ENCODE measurements around the gene BAAT.

Gene BAAT

GRCh38 chr9:101418518-101419430 lies 34.0 kb upstream of the BAAT start:
- Histone ChIP-seq H3K27ac (ENCODE audit: low read depth, low read length, severe bottlenecking) (no peak overlapping the region), H3K4me3 (ENCODE audit: extremely low read depth, insufficient read depth, low read length, poor library complexity, severe bottlenecking) (no peak overlapping the region), H3K36me3 (ENCODE audit: control insufficient read depth, insufficient read depth, low read length) (no peaks in the 10 kb centered on the region), H3K4me1 (ENCODE audit: control insufficient read depth, insufficient read depth, low read length, poor library complexity, severe bottlenecking) (no peaks in the 10 kb centered on the region), H3K9me3 (ENCODE audit: control insufficient read depth, low read length) (peaks cover under 1% of the 10 kb centered on the region)
- 92% methylated on average over 5 to 6 of the region's 7 CpGs for WGBS, 2 experiments (ENCODE audit: insufficient coverage in 2 of 2)

- no peak overlapping the region for H3K4me3 ChIP-seq (ENCODE audit: extremely low read depth, insufficient read depth, low read length, poor library complexity, severe bottlenecking)
- no peak overlapping the region for H3K27ac ChIP-seq (ENCODE audit: low read depth, low read length, severe bottlenecking)
- H3K9me3 ChIP-seq (ENCODE audit: control insufficient read depth, low read length): peaks cover 5% of the 10 kb centered on the region
- no peaks in the 10 kb centered on the region for H3K36me3 ChIP-seq (ENCODE audit: control insufficient read depth, insufficient read depth, low read length)
- H3K4me1 ChIP-seq (ENCODE audit: control insufficient read depth, insufficient read depth, low read length, poor library complexity, severe bottlenecking): no peaks in the 10 kb centered on the region
Measured at GRCh38 chr9:101417977-101418376, 33.2 kb upstream of the BAAT start.

GRCh38 chr9:101417389-101417788 lies 32.6 kb upstream of the BAAT start:
- H3K4me3 ChIP-seq (ENCODE audit: extremely low read depth, insufficient read depth, low read length, poor library complexity, severe bottlenecking): no peak overlapping the region
- no peak overlapping the region for H3K27ac ChIP-seq (ENCODE audit: low read depth, low read length, severe bottlenecking)
- H3K9me3 ChIP-seq (ENCODE audit: control insufficient read depth, low read length): peaks cover 6% of the 10 kb centered on the region
- H3K36me3 ChIP-seq (ENCODE audit: control insufficient read depth, insufficient read depth, low read length): no peaks in the 10 kb centered on the region
- no peaks in the 10 kb centered on the region for H3K4me1 ChIP-seq (ENCODE audit: control insufficient read depth, insufficient read depth, low read length, poor library complexity, severe bottlenecking)

GRCh38 chr9:101415578-101415977 lies 30.8 kb upstream of the BAAT start:
- peaks cover 14% of the 10 kb centered on the region for H3K9me3 ChIP-seq (ENCODE audit: control insufficient read depth, low read length)
- H3K4me3 ChIP-seq (ENCODE audit: extremely low read depth, insufficient read depth, low read length, poor library complexity, severe bottlenecking): no peak overlapping the region
- peaks cover 4% of the 10 kb centered on the region for H3K36me3 ChIP-seq (ENCODE audit: control insufficient read depth, insufficient read depth, low read length)
- no peak overlapping the region for H3K27ac ChIP-seq (ENCODE audit: low read depth, low read length, severe bottlenecking)
- no peaks in the 10 kb centered on the region for H3K4me1 ChIP-seq (ENCODE audit: control insufficient read depth, insufficient read depth, low read length, poor library complexity, severe bottlenecking)

- H3K9me3 ChIP-seq (ENCODE audit: control insufficient read depth, low read length): peaks cover 21% of the 10 kb centered on the region
- H3K27ac ChIP-seq (ENCODE audit: low read depth, low read length, severe bottlenecking): no peak overlapping the region
- no peaks in the 10 kb centered on the region for H3K4me1 ChIP-seq (ENCODE audit: control insufficient read depth, insufficient read depth, low read length, poor library complexity, severe bottlenecking)
- H3K36me3 ChIP-seq (ENCODE audit: control insufficient read depth, insufficient read depth, low read length): peaks cover 10% of the 10 kb centered on the region
- no peak overlapping the region for H3K4me3 ChIP-seq (ENCODE audit: extremely low read depth, insufficient read depth, low read length, poor library complexity, severe bottlenecking)
Measured at GRCh38 chr9:101414839-101415238, 30.0 kb upstream of the BAAT start.

GRCh38 chr9:101409079-101409477 lies 24.3 kb upstream of the BAAT start:
- Histone ChIP-seq H3K27ac (ENCODE audit: low read depth, low read length, severe bottlenecking) (no peak overlapping the region), H3K4me1 (ENCODE audit: control insufficient read depth, insufficient read depth, low read length, poor library complexity, severe bottlenecking) (no peaks in the 10 kb centered on the region), H3K4me3 (ENCODE audit: extremely low read depth, insufficient read depth, low read length, poor library complexity, severe bottlenecking) (no peak overlapping the region), H3K36me3 (ENCODE audit: control insufficient read depth, insufficient read depth, low read length) (peaks cover 62% of the 10 kb centered on the region), H3K9me3 (ENCODE audit: control insufficient read depth, low read length) (peaks cover 72% of the 10 kb centered on the region)
- WGBS, 2 experiments (ENCODE audit: insufficient coverage in 2 of 2): 93 to 100% methylated on average over 1 to 3 of the region's 4 CpGs

GRCh38 chr9:101408374-101409078 lies 23.7 kb upstream of the BAAT start:
- no peak overlapping the region for H3K4me3 ChIP-seq (ENCODE audit: extremely low read depth, insufficient read depth, low read length, poor library complexity, severe bottlenecking)

GRCh38 chr9:101403516-101404285 lies 18.9 kb upstream of the BAAT start:
- 95 to 100% methylated on average over 6 to 8 of the region's 9 CpGs for WGBS, 2 experiments (ENCODE audit: insufficient coverage in 2 of 2)
- Histone ChIP-seq H3K4me3 (ENCODE audit: extremely low read depth, insufficient read depth, low read length, poor library complexity, severe bottlenecking) (no peak overlapping the region), H3K27ac (ENCODE audit: low read depth, low read length, severe bottlenecking) (no peak overlapping the region), H3K4me1 (ENCODE audit: control insufficient read depth, insufficient read depth, low read length, poor library complexity, severe bottlenecking) (peaks cover 4% of the 10 kb centered on the region), H3K9me3 (ENCODE audit: control insufficient read depth, low read length) (peaks cover 52% of the 10 kb centered on the region), H3K36me3 (ENCODE audit: control insufficient read depth, insufficient read depth, low read length) (peaks cover 84% of the 10 kb centered on the region)

More at GRCh38 chr9:101408374-101409078, 23.7 kb upstream of the BAAT start:
- Histone ChIP-seq H3K4me1 (ENCODE audit: control insufficient read depth, insufficient read depth, low read length, poor library complexity, severe bottlenecking) (no peaks in the 10 kb centered on the region), H3K27ac (ENCODE audit: low read depth, low read length, severe bottlenecking) (no peak overlapping the region), H3K9me3 (ENCODE audit: control insufficient read depth, low read length) (peaks cover 74% of the 10 kb centered on the region), H3K36me3 (ENCODE audit: control insufficient read depth, insufficient read depth, low read length) (peaks cover 68% of the 10 kb centered on the region)
- WGBS, 2 experiments (ENCODE audit: insufficient coverage in 2 of 2): 88% methylated on average over 2 of the region's 5 CpGs; no CpG with 5 or more reads in 1 of the 2 experiments

GRCh38 chr9:101400120-101400519 lies 15.3 kb upstream of the BAAT start:
- no peak overlapping the region for H3K27ac ChIP-seq (ENCODE audit: low read depth, low read length, severe bottlenecking)
- H3K4me1 ChIP-seq (ENCODE audit: control insufficient read depth, insufficient read depth, low read length, poor library complexity, severe bottlenecking): peaks cover 4% of the 10 kb centered on the region
- WGBS, 2 experiments (ENCODE audit: insufficient coverage in 2 of 2): 84 to 93% methylated on average over 2 to 4 of the region's 5 CpGs
- H3K4me3 ChIP-seq (ENCODE audit: extremely low read depth, insufficient read depth, low read length, poor library complexity, severe bottlenecking): no peak overlapping the region
- peaks cover 17% of the 10 kb centered on the region for H3K9me3 ChIP-seq (ENCODE audit: control insufficient read depth, low read length)
- peaks cover 62% of the 10 kb centered on the region for H3K36me3 ChIP-seq (ENCODE audit: control insufficient read depth, insufficient read depth, low read length)

GRCh38 chr9:101399643-101399970 lies 14.8 kb upstream of the BAAT start:
- Histone ChIP-seq H3K9me3 (ENCODE audit: control insufficient read depth, low read length) (peaks cover 15% of the 10 kb centered on the region), H3K27ac (ENCODE audit: low read depth, low read length, severe bottlenecking) (no peak overlapping the region), H3K36me3 (ENCODE audit: control insufficient read depth, insufficient read depth, low read length) (peaks cover 59% of the 10 kb centered on the region), H3K4me3 (ENCODE audit: extremely low read depth, insufficient read depth, low read length, poor library complexity, severe bottlenecking) (peak overlapping the region; percentile 87), H3K4me1 (ENCODE audit: control insufficient read depth, insufficient read depth, low read length, poor library complexity, severe bottlenecking) (peaks cover 4% of the 10 kb centered on the region)
- 73 to 100% methylated on average over 2 of the region's 2 CpGs for WGBS, 2 experiments (ENCODE audit: insufficient coverage in 2 of 2)

Data from mesodermal cell (in vitro differentiated cells).